SK-N-MC (cell line): ENCODE results near the gene RCAN2.

Source experiments
- EZH2 ChIP-seq: fragments of 200-600 bp; sonication (generic); IDR thresholded peaks from one replicate; pipeline ENCODE4 v1.6.1; 2017; ENCODE audit warnings: antibody characterized with exemption
- FOXP2 ChIP-seq: optimal IDR thresholded peaks from 2 replicates; pipeline ENCODE3; 2011; ENCODE audit warnings: mild to moderate bottlenecking, moderate library complexity; ENCODE audit not compliant: insufficient read depth; ENCODE audit errors: extremely low read length, control extremely low read depth
- POLR2AphosphoS5 ChIP-seq: IDR thresholded peaks from 2 replicates; pipeline ENCODE4 v1.6.1; 2012; ENCODE audit warnings: mild to moderate bottlenecking, low read depth, low read length, borderline replicate concordance

GRCh38 chr6:46440641-46441040 lies 50.6 kb downstream of the RCAN2 start:
- TF ChIP-seq EZH2: no peak
- TF ChIP-seq FOXP2: no peak
- no peak for TF ChIP-seq POLR2AphosphoS5
